GM08714 (cell line): ENCODE results near the gene VAPA.

ENCODE experiments used
- H3K4me3 ChIP-seq: fragments of 200-500 bp; sonication (Bioruptor generic); 2 replicates; pipeline ENCODE4 v1.5.1; 2014; ENCODE audit warnings: mild to moderate bottlenecking, low read length, inconsistent platforms
- ZNF274 ChIP-seq: IDR thresholded peaks from 2 replicates; pipeline ENCODE4 v1.6.1; 2012; ENCODE audit warnings: mild to moderate bottlenecking, low read depth, low read length

Gene VAPA

DNA sequence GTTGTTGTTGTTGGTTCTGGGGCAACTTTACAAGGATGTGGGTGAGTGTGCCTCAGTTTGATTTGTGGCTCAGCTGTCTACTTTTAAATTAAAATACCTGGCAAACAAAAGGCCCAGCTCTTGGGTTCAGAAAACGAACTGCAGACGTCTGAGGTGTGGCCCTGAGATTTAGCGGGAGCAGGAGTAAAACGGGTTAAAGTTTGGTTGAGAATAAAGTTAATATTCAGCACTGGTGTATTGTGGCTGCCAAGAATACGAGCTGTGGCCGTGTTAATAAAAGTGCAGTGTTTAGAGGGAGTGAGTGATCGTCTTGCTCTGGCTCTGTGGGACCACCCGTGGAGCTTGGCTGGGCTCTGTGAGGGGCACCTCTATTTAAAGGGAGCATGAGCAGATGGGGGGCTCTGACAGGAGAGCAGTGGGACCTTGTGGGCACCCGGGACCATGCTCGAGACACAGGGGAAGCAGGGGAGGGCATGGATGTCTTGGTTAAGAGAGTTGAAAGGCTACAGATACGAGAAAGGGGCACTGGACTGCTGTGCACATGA, 80.3 kb downstream of the VAPA start:
- H3K4me3 ChIP-seq = no peak overlapping the region

DNA sequence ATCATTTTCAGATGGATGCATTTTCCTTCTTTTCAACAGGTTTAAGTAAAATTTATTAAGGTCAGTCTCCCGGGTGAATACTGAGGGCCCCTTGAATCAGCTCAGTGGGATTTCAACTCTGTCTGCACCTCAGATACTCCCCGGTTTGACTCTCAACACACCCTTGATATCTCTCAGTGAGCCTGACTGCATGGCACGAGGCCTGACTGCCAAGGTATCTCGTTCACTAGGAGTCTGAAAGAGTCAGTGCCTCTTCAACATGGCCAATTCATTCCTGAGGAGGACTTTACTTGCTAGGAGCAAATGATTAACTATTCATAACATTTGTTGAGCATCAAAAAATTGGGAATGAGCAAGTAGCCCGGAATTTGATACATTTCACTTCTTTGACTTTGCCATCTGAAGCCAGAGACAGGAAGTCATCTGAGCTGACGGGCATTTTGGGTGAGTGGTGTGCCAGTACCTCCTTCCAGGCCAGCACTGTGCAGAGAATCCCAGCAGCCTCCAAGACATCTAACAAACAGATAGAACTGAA, 81.0 kb downstream of the VAPA start:
- TF ChIP-seq ZNF274 = no peak
- H3K4me3 ChIP-seq = no peak overlapping the region

More for the DNA sequence above, 80.3 kb downstream of the VAPA start:
- TF ChIP-seq ZNF274 = no peak

DNA sequence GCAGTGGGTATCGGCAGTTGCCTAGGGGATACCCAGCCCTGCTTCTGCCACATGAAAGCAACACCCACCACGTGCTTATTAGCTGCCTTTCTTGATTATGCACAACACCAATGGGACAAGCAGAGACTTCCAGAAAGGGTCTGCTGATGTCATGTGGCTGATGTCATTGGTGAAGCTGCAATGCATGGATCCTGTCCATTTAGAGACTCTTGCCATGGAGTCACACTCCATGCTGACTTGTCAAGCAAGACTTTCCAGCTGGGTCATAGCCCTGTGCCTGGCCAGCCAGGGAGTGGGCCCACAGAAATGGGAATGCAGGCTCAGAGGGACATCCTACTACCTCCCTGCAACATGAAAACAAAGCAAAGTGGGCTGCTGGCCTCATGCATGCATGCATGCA, 81.8 kb downstream of the VAPA start:
- no peak for TF ChIP-seq ZNF274
- H3K4me3 ChIP-seq = no peak overlapping the region

DNA sequence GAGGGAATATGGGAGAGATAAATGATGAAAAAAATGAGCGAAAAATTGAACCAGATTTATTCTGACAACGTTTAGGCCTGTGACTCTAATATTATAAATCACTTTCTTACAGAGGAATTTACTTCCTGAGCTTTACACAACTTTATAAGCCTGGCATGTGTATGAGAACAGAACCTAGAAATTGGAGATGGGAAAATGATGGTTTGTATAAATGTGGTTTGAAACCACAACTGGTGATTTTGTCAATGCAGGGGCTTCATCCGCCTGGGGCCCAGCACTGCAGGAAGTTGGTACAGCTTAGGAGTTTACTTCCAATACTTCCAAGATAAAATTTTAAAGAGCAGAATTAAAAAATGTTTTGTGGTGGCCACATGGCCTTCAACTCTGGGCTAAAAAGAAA, 82.3 kb downstream of the VAPA start:
- H3K4me3 ChIP-seq = no peak overlapping the region
- TF ChIP-seq ZNF274 = no peak

DNA sequence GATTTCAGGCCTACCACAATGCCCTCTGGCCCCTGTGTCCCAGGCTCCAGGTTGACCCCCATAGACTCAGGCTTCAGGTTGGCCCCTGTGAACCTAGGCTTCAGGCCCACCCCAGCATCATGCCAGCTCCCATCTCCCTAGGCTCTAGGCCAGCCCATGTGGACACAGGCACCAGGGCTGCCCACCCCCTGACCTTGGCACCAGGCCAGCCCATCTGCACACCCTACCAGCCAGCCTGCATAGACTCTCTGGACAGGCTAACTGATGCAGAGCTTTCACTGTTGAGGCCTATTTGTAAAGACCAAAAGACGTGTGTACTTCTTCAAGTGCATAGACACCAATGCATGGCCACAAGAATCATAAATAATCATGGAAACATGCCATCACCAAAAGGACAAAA, 83.9 kb downstream of the VAPA start:
- no peak overlapping the region for H3K4me3 ChIP-seq
- no peak for TF ChIP-seq ZNF274

DNA sequence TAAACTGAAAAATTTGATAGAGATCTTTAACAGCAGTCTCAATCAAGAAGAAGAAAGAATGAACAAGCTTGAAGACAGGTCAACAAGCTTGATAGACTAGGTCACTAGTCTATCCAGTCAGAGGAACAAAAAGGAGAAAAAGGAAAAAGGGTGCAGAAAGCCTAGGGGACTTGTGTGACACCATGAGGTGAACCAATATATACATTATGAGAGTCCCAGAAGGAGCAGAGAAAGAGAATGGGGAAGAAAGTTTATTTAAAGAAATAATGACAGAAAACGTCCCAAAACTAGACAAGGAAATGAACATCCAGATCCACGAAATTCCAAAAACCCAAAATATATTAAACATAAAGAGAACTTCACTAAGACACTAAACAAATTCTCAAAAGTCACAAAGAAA, 84.5 kb downstream of the VAPA start:
- no peak overlapping the region for H3K4me3 ChIP-seq
- no peak for TF ChIP-seq ZNF274

DNA sequence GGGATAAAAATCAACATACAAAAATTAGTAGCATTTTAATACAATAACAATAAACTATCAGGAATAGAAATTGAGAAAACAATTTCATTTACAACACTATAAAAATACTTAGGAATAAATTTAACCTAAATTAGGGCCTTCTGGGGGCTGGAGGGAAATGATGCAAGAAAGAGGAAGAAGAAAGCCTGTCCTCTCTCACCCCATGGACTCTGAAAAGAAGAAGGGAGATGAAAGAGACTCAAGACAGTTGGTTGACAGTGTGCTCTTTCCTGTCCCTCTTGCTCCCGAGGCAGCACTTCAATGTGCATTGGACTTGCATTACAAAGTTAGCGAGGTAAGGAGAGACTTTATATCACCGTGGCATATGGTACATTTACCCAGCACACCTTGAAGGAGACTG, 88.5 kb downstream of the VAPA start:
- no peak overlapping the region for H3K4me3 ChIP-seq
- no peak for TF ChIP-seq ZNF274

DNA sequence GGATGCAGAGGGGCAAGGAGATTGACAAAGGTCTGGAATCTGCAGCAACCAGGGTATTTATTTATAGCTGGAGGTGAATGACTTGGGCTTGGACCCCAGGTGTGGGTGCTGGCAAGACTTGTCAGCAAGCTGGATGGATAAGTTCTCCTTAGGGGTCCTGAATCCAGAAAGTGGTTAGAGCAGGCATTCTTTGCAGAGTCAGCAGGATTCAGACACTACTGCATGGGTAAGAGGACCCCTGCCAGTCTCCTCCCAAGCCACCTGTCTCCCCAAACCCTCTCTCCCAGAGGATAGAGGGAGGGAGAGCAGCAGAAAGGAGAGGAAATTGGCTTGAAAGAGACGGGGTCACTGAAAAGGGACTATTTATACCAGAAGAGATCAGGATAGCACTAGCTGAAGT, 89.5 kb downstream of the VAPA start:
- no peak overlapping the region for H3K4me3 ChIP-seq
- TF ChIP-seq ZNF274 = no peak

DNA sequence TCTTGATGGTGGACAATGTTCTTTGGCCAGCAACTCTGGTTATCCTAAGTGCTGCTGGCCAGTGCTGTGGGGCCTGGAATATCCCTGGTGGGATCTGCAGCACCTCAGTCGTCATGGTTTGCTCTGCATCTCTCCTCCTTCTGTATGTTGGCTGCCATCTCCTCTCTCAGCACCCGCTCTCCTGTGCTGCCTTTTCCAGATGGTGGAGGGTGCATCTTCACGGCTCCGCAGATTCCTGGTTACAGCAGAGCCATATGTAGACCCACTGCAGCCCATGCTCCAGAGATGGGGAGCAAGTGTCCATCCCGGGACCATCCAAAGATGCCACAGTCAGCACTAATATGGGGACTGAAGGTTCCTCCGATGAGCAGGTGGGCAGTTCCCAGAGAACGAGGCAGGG, 90.0 kb downstream of the VAPA start:
- H3K4me3 ChIP-seq = no peak overlapping the region
- TF ChIP-seq ZNF274 = no peak

DNA sequence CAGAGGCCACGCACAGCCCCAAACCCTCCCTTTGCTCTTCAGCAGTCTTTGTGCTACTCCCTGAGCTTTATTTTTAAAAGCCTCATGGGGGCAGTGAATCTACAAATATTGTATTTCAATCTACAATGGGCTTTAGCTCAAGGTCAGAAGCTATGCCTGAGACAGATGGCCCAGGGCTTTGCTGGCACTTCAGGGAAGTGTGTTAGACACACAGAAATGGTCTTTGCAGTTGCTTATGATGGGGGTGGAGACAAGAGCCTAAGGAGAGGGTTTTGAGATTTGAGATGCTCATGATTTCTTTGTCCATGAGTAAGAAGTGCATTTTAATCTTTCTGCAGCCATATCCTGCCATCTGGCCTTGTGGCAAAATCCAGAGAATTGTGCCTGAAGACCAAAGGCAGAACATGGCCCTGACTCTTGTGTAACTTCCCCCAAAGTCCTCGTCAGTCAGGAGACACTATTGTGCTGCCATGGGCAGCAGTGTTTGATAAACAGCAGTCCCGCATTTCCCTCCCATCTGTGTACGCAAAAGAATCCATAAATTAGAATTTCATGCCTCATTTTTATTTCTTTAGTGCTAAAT, 92.6 kb downstream of the VAPA start:
- TF ChIP-seq ZNF274 = no peak
- H3K4me3 ChIP-seq = no peak overlapping the region

DNA sequence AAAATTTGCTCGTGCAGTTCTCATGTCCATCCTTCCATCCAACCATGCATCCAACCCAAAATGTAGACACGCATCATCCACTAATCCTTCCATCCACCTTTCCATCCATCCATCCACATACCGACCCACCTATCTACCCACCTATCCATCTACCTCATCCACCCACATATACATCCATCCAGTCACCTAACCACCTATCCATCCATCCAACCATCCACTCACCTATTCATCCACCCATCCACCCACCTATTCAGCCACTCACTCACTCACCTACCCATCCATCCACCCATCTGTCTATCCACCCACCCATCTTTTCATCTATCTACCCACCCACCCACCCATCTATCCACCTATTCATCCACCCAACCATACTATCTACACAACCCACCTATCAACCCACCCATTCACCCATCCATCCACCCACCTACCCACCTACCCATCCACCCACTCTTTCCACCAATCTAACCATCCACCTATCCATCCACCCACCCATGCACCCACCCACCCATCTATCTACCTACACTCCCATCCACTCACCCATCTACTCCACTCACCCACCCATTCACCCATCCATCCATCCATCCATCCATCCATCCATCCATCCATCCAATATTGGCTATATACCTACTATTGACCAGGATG, 94.3 kb downstream of the VAPA start:
- H3K4me3 ChIP-seq = no peak overlapping the region
- TF ChIP-seq ZNF274 = no peak
